CD4-positive, alpha-beta T cell treated with Interferon gamma for 1 hour (primary cell): ENCODE measurements around the gene NR2F1.

ENCODE experiments used
- DNase-seq: peaks from one replicate; pipeline ENCODE4 v3.0.0-alpha.2; 2020

The NR2F1 gene

GRCh38 chr5:93604644-93605515 is 21.9 kb downstream of the NR2F1 start:
- no peak for DNase-seq

GRCh38 chr5:93606382-93606752 is 23.3 kb downstream of the NR2F1 start:
- DNase-seq = no peak

GRCh38 chr5:93607367-93608258 is 24.6 kb downstream of the NR2F1 start:
- no peak for DNase-seq

- no peak for DNase-seq
Observed at GRCh38 chr5:93608855-93609254, 25.8 kb downstream of the NR2F1 start.

GRCh38 chr5:93609762-93610161 is 26.7 kb downstream of the NR2F1 start:
- no peak for DNase-seq

GRCh38 chr5:93610581-93611272 is 27.7 kb downstream of the NR2F1 start:
- DNase-seq = no peak

- no peak for DNase-seq
Observed at GRCh38 chr5:93611273-93611975, 28.4 kb downstream of the NR2F1 start.

GRCh38 chr5:93611976-93612854 is 29.2 kb downstream of the NR2F1 start:
- no peak for DNase-seq

GRCh38 chr5:93612855-93613243 is 29.8 kb downstream of the NR2F1 start:
- no peak for DNase-seq

GRCh38 chr5:93616538-93617174 is 33.6 kb downstream of the NR2F1 start:
- DNase-seq = no peak

- DNase-seq = peak; percentile 54
Observed at GRCh38 chr5:93620487-93621326, 37.7 kb downstream of the NR2F1 start.

- DNase-seq = no peak
Observed at GRCh38 chr5:93621327-93621798, 38.3 kb downstream of the NR2F1 start.

- DNase-seq = peak; percentile 60
Observed at GRCh38 chr5:93622240-93622885, 39.3 kb downstream of the NR2F1 start.

GRCh38 chr5:93623153-93623552 is 40.1 kb downstream of the NR2F1 start:
- no peak for DNase-seq

- no peak for DNase-seq
Observed at GRCh38 chr5:93626801-93627200, 43.8 kb downstream of the NR2F1 start.

GRCh38 chr5:93632327-93632726 is 49.3 kb downstream of the NR2F1 start:
- DNase-seq = no peak

- no peak for DNase-seq
Observed at GRCh38 chr5:93635991-93636390, 53.0 kb downstream of the NR2F1 start.

- DNase-seq = no peak
Observed at GRCh38 chr5:93636837-93637236, 53.8 kb downstream of the NR2F1 start.

- DNase-seq = no peak
Observed at GRCh38 chr5:93637697-93638096, 54.7 kb downstream of the NR2F1 start.
